HG02870 (cell line): Measurements from ENCODE around the gene NAV2.

ENCODE experiments used
- ATAC-seq: cut with Tn5 transposase; IDR thresholded peaks from one replicate; pipeline ENCODE4 v1.9.1; 2021; ENCODE audit warnings: mild to moderate bottlenecking, moderate library complexity; ENCODE audit not compliant: unreplicated experiment

The NAV2 gene

GRCh38 chr11:19805376-19805775 lies 92.7 kb downstream of the NAV2 start:
- ATAC-seq: no peak

DNA sequence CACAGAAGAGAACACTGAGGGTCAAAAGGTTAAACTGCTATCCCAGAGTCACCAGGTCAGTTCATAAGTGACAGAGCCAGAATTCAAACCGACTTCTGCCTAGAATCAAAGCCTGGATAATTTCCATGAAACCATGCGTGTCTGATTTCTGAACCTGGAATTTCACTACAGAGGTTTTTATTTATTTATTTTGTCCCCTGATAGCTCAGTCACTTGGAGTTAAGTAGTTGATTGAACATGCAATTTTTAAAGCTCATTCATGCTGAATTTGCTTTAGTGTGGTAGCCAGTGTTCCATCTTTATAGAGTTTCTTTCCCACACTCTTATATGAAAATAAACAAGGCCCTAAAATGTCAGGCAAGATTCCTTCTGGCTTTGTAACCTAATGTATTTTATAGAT lies 93.2 kb downstream of the NAV2 start:
- ATAC-seq: no peak

DNA sequence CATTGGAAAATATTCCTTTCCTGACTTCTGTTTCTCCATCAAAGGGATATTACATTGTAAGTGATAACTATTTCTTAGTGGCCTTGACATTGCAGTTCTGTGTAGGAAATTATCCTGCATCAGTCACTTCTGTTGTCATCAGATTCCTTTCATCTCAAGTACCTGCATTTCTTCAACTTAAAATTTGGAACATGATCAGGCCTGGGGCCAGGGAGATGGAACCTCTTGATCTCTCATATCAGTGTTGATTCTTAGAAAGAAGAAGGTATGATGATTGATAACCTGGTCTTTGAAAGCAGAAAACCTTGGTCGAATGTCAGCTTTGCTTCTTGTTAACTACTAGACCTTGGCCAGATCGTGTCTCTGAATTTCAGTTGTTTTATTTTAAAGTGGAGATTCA lies 93.6 kb downstream of the NAV2 start:
- no peak for ATAC-seq

DNA sequence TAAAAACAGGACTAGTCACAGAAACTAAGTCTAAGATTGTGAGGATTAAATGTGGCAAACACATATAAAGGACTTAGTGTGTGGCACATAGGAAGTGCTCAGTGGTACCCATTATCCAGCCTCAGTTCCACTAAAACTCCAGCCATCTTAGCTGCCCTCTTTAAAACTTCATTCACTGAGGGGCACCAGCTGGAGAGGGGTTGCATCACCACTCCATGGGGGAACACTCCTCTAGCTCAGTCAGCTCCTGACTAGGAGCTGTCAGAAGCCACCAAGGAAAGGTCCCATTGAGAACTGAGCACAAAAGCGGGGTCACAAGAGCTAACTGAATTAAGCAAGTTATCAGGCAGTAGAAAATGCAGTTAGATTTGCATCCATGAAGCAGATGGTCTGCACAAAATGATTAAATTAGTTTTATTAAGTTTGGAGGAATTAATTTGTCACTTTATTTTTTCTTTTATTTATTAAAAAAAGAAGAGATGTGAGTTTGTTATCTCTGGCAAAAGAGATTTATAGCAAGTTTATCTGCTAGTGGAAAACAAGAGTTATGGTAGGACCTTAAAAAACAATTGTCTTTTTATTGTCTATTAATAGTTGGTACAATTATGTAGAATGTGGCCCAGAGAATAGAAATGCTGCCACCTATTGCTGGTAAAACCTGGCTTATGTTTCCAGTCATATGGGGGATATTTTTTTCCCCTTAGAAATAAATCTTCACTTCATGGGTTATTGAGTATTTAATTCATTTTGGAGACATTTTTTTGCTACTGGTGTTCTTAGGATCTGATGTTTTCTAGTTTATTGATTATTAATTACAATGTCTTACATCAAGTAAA lies 95.7 kb downstream of the NAV2 start:
- no peak for ATAC-seq

GRCh38 chr11:19810852-19811251 lies 98.2 kb downstream of the NAV2 start:
- no peak for ATAC-seq

DNA sequence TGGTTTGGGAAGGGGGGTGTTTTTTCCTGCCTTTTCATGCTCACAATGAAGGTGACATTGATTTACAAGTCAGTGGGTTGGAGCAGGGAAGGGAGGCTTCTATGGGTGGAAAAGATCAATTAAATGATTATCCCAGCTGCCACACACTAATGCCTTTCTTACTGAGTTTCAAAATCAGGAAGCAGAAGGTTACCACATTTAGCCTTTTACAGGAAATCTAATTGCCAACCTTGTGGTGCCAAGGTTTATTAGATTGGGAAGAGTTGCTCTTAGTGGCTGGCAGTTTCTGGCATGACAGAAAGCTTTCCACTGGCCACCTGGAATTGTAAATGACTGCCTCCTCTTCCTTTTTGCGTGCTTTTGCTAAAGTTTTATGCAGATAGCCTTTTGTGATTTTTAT lies 98.7 kb downstream of the NAV2 start:
- ATAC-seq: no peak

- no peak for ATAC-seq
Observed at GRCh38 chr11:19812096-19812495, 99.5 kb downstream of the NAV2 start.

DNA sequence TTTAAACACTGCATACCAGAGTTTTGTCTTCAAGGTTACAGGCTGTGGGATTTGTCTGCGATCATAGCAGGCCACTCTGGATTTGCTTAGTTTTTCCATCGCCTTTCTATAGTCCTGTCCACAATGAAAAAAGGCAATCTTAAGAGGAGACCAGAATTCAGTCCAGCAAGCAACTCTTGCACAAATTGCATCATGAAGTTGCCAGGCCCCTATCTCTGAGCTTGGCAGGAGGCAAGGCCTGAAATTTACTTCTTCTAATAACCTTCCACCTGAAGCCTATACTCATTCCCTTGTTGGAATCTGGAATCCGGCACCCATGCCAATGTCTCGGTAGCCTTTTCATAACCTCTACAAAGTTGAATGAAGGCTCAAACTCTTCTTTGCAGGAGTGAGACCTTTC lies 100.1 kb downstream of the NAV2 start:
- no peak for ATAC-seq

GRCh38 chr11:19813158-19813879 lies 100.7 kb downstream of the NAV2 start:
- ATAC-seq: no peak

GRCh38 chr11:19814421-19814820 lies 101.8 kb downstream of the NAV2 start:
- ATAC-seq: no peak

- no peak for ATAC-seq
Observed at GRCh38 chr11:19816040-19816439, 103.4 kb downstream of the NAV2 start.

- ATAC-seq: no peak
Observed at GRCh38 chr11:19816817-19817216, 104.2 kb downstream of the NAV2 start.

DNA sequence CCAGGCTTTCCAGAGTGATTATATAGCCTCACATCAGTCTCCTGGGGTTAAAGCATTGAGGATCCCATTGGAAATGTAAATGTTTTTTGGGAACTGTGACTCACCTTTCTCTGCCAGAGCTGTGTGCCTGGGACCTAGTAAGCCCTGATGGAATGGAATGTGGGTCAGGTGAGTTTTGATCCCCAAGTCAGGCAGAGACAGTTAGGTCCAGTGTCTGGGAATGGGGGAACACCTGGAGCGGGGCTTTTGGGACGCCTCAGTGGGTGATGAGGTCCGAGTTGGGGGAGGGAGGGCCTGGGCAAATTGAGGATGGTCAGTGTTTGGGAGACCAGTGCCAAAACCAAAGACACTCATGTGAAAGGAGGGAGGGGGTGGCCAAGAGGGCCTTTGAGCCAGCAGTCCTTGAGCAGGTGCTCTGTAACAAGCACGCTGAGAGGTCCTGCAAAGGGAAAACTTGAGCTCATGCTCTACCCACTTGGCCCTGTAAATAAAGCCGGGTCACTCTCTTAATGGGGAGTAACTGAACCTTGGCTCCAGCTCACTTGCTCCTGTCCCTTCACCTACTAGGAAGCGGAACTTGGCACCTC lies 104.7 kb downstream of the NAV2 start:
- no peak for ATAC-seq

GRCh38 chr11:19817870-19818269 lies 105.2 kb downstream of the NAV2 start:
- no peak for ATAC-seq

DNA sequence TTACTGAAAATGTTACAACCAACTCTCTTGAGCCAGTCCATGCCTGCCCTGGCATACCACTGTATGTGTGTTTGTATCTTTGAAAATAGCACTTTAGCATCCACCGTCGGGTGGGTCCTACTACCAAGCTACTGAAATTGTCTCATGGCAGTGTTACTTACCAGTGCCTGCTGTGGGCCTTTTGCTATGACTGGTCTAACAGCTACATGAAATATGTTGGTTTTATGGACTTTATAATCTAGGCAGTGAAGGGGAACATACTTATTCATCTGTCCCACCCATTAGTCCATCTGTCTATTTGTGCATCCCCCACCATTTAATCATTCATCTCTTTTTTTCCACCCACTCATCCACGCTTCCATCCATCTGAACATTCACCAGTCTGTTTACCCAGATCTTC lies 106.0 kb downstream of the NAV2 start:
- no peak for ATAC-seq

DNA sequence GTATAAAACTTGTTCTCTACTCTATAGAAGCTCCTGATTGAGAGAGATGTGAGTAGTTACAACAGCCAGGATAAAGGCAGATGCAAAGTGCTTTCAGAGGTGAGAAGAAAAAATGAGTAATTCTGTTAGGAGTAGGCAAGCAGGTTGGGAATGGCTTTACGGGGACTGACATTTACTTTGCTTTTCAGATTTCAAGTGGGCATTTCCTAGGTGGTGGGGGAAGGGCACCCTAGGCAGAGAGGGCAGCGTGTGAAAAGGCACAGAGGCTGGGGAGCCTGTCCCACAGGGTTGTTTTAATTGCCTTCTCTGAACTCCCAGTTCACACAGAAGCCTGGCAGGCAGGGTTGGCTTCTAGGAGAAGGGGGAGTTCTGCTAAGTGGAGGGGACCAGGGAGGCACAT lies 106.5 kb downstream of the NAV2 start:
- ATAC-seq: no peak

DNA sequence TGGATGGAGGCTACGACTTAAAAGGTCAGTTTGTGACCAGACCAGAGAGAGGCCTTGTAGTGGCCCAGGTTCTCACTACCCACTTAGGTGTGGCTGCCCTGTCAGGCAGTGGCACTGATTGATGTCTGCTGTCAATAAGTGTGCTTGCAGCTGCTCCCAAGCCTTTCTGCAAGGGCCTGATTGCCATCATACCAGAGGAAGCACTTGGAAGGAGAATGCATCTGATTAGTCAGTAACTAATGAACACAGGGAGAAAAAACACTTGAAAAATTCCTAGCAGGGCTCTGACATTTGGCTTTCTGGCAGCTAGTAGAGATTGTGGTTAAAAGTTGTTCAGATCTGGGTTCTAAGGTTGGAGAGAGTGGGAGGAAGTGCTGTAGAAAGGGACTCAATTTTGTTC lies 107.5 kb downstream of the NAV2 start:
- ATAC-seq: no peak

DNA sequence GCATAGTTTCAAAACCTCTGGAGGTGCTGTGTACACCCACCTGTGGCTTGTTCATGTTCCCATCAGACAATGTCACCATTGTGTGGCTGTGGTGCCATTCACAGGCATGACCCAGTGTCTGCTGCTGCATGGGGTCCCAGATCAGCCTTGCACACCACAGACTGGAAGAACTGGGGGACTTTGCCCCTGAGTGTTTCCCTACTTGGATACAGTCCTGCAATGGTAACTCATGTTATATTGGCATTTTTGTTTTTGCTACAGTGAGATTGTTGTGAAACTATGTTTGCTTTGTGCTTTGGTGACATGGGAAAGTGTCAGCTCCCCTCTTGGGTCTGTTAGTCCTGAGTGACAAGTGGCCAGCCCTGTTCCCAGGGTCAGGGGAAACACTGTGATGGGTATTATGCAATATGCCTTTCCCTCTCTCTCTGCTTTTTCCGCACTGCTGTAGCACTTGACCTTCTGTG lies 108.8 kb downstream of the NAV2 start:
- no peak for ATAC-seq

DNA sequence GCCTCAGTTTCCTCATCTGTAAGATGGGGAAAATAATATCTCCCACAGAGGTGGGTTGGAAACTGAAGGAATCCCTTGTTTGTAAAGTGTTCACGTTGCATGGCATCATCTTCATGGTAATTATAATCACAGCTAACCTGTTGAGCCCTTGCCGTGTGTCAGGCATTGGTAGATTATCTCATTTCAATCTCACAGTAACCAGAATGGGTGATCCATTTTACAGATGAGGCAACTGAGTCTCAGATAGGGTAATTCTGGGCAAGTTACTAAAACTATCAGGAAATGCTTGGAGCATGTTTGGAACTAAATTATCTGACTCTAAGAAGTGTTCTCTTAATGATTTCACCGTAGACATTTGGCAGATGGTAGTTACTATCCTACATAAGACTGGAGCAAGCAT lies 109.4 kb downstream of the NAV2 start:
- ATAC-seq: no peak

- ATAC-seq: no peak
Observed at GRCh38 chr11:19822531-19822930, 109.9 kb downstream of the NAV2 start.

- ATAC-seq: no peak
Observed at GRCh38 chr11:19826606-19827005, 114.0 kb downstream of the NAV2 start.
